K562 treated with DMSO at 1 percent for 4 hours (cell line): Measurements from ENCODE around the gene TMEM87B. TPM values are rescaled to one million over a fixed set of nuclear protein-coding genes. Genes with fewer than 3 reads are reported as not detected.

Experiments
- total RNA-seq: library from RNA; unstranded; fragments of 300-600 nt; gene quantifications from 2 replicates; pipeline ENCODE4 v1.2.3, GENCODE V29; 2022; ENCODE audit not compliant: insufficient read depth

TMEM87B gene, protein sequence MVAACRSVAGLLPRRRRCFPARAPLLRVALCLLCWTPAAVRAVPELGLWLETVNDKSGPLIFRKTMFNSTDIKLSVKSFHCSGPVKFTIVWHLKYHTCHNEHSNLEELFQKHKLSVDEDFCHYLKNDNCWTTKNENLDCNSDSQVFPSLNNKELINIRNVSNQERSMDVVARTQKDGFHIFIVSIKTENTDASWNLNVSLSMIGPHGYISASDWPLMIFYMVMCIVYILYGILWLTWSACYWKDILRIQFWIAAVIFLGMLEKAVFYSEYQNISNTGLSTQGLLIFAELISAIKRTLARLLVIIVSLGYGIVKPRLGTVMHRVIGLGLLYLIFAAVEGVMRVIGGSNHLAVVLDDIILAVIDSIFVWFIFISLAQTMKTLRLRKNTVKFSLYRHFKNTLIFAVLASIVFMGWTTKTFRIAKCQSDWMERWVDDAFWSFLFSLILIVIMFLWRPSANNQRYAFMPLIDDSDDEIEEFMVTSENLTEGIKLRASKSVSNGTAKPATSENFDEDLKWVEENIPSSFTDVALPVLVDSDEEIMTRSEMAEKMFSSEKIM
- 9.6 and 10.4 TPM in 2 replicates for total RNA-seq

DNA sequence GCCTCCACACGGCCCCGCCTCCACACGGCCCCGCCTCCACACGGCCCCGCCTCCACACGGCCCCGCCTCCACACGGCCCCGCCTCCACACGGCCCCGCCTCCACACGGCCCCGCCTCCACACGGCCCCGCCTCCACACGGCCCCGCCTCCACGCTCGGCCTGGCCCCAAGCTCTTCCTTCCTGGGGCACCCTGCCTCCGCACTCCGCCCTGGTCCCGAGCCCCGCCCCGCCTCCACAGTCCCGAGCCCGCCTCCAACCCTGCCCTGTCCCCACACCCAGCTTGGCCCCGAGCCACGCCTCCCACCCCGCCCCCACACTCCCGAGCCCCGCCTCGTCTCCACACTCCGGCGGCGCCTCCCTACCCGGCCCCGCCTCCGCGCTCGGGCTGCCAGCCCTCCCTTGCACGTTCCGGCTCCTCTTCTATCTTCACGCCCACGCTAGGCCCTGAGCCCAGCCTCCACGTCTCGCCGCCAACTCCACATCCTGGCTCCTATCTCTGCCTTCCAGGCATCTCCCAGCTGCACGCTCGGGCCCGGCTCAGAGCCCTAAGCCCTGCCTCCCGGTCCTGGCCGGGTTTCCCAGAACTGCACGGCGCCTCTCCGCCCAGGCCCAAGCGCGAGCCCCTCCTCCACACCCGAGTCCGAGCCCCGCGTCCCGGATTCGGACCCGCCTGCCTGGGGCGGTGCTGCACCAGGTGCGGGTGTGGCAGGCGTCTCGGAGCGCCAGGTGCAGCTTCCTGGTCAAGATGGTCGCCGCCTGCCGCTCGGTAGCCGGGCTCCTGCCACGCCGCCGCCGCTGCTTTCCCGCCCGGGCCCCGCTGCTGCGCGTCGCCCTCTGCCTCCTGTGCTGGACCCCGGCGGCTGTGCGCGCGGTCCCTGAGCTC is at the start of gene TMEM87B:
TSS of gene TMEM87B (plus strand) at position 423 of the 883 bp plus-strand sequence. CDS start at position 746, 323 bp downstream.

DNA sequence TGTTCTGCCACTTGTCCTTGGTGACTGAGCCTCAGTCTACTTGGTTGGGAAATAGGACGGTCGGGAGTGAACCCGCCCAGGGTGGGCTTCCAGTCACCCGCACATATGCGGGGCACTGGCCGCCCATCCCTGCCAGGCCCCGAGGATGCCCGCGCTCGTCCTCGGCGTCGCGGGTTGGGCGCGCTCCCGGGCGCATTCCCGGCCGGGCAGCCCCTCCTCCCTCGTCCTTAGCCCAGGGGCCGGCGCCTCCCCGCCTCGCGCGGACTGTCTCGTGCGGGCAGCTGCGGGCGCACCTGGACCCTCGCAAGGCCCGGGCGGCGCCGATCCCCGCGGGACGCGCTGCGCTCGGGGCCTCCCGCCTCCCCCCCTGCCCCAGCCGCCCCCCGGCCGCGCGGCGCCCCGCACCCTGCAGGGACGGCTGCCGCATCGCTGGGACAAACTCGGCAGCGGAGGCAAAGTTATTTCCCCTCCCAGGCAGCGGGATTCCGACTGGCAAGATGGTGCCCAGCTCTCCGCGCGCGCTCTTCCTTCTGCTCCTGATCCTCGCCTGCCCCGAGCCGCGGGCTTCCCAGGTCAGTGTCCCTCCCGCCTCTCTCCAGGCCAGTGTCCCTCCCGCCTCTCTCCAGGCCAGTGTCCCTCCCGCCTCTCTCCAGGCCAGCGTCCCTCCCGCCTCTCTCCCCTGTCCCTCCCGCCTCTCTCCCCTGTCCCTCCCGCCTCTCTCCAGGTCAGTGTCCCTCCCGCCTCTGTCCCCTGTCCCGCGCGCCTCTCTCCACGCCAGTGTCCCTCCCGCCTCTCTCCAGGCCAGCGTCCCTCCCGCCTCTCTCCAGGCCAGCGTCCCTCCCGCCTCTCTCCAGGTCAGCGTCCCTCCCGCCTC is 83.3 kb downstream of the TMEM87B start, which contains the start of gene FBLN7:
TSS of gene FBLN7 (plus strand) at position 227 of the 874 bp plus-strand sequence. CDS start at position 498, 271 bp downstream.

Other genes with a start within 250 kb of the TMEM87B start
- 29.1 and 36.1 TPM in 2 replicates for gene ANAPC1, start 171.1 kb upstream of the TMEM87B start, total RNA-seq
- 0.99 and 1.3 TPM in 2 replicates for gene MERTK, start 156.7 kb upstream of the TMEM87B start, total RNA-seq
- gene FBLN7, start 83.1 kb downstream of the TMEM87B start, total RNA-seq, result not detected in 2 replicates
- 6.0 and 7.5 TPM in 2 replicates for gene ZC3H8, start 199.8 kb downstream of the TMEM87B start, total RNA-seq
- gene ZC3H6, start 220.3 kb downstream of the TMEM87B start, total RNA-seq, result 3.3 and 16.3 TPM in 2 replicates